ENCODE results near the gene ARCN1.

- TF ChIP-seq, protein P1, sequence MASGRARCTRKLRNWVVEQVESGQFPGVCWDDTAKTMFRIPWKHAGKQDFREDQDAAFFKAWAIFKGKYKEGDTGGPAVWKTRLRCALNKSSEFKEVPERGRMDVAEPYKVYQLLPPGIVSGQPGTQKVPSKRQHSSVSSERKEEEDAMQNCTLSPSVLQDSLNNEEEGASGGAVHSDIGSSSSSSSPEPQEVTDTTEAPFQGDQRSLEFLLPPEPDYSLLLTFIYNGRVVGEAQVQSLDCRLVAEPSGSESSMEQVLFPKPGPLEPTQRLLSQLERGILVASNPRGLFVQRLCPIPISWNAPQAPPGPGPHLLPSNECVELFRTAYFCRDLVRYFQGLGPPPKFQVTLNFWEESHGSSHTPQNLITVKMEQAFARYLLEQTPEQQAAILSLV (tag; IDR thresholded peaks at IDR 0.05) = no peak
- TF ChIP-seq MAX (CRISPR knock-in tag; IDR thresholded peaks at IDR 0.05) (no peak), CBFB (CRISPR knock-in tag; IDR thresholded peaks at IDR 0.05) (no peak), E2F8 (IDR thresholded peaks at IDR 0.05; ENCODE audit: low read depth, partially characterized antibody) (no peak), TBP (optimal IDR thresholded peaks at IDR 0.05; ENCODE audit: low read depth, low read length) (no peak), ATF3 (IDR thresholded peaks at IDR 0.05) (no peak), ATF3 (CRISPR knock-in tag; conservative IDR thresholded peaks at IDR 0.05) (no peak), NFIX (CRISPR knock-in tag; IDR thresholded peaks at IDR 0.05; ENCODE audit: low read depth) (no peak), BDP1 (IDR thresholded peaks at IDR 0.05; ENCODE audit: insufficient read depth, insufficient read length) (no peak), ZNF146 (CRISPR knock-in tag; IDR thresholded peaks at IDR 0.05; ENCODE audit: unreplicated experiment) (no peak), GTF3C2 (IDR thresholded peaks at IDR 0.05; ENCODE audit: borderline replicate concordance, extremely low read depth, insufficient read length) (no peak)
- TF ChIP-seq, protein P2, sequence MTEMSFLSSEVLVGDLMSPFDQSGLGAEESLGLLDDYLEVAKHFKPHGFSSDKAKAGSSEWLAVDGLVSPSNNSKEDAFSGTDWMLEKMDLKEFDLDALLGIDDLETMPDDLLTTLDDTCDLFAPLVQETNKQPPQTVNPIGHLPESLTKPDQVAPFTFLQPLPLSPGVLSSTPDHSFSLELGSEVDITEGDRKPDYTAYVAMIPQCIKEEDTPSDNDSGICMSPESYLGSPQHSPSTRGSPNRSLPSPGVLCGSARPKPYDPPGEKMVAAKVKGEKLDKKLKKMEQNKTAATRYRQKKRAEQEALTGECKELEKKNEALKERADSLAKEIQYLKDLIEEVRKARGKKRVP (CRISPR knock-in tag; IDR thresholded peaks at IDR 0.05) = no peak
These were observed 73.0 kb downstream of the ARCN1 start for GRCh38 chr11:118645066-118645715.

All from K562 (cell line).